ENCODE measurements around the gene SNX17.

- TF ChIP-seq CTCF (conservative IDR thresholded peaks at IDR 0.05) (no peak), ZFX (IDR thresholded peaks at IDR 0.05) (no peak)
Observed at GRCh38 chr2:27369471-27370025, 868 bp upstream of the SNX17 start.

Measured in C4-2B (cell line).